HG02870 (cell line): Measurements from ENCODE around the gene HERC2.
"Not testable (repeated sequence)": the region's sequence is repeated elsewhere in the genome, so short reads cannot be mapped to it uniquely, and the experiment has no call there.

Experiments used
- ATAC-seq: cut with Tn5 transposase; IDR thresholded peaks from one replicate; pipeline ENCODE4 v1.9.1; 2021; ENCODE audit warnings: mild to moderate bottlenecking, moderate library complexity; ENCODE audit not compliant: unreplicated experiment

Gene HERC2

DNA sequence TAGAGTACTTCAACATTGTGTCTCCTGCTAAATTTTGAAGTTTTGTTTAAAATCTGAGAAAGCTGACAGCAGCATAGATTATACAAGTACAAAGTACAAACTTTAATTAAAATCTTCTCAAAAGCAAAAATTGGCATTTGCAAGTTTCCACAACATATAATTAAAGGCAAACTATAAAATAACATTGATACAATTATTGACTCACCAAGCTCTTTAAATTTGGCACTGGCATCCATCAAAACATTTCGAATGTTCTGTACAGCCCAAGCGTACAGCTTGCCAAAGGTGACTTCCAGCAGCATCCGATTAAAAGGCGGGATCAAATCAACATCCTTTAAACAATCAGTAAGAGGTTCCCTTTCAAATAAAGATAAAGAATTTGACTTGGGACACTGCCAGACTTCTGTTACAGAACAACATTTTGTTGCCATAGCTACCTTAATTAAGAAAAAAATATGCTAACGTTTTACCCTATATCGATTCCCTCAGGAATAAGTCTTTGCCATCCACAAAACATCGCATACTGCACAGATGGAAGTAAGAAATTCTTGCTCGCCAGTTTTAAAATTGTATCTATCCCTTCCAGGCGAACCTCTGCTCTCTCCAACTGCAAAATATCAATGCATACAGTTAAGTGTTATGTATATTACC is 92.9 kb downstream of the HERC2 start:
- ATAC-seq = not testable (repeated sequence)

DNA sequence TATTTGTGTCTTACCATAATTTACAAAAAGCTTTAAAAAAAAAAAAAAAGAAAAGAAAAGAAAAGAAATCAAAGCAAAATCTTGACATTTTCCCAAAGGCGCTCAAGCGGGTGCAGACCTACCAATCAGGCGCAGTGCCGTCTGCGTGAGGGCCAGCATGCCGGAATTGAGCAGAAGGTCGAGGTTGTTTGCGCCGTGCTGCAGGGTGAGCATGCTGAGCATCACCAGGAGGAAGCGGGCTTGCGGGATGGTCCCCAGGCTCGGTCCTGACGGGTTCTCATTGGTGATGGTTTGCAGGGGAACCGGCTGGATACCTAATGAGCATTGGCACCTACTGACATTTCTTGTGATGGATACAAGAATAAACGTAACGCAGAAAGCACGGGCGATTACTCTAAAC is 93.9 kb downstream of the HERC2 start:
- no peak for ATAC-seq

DNA sequence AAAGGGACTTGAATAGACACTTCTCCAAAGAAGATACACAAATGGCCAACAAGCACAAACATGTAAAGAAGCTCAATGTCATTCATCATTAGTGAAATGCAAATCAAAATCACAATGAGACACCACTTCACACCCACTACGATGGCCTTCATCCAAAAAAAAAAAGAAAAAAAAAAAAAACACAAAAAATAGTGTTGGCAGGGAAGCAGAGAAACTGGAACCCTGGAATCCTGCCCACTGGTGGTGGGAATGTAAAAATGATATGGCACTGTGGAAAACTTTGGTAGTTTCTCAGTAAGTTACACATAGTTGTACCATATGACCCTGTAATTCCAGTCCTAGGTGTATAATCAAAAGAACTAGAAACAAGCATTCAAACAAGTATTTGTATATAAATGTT is 94.7 kb downstream of the HERC2 start:
- not testable (repeated sequence) for ATAC-seq

GRCh38 chr15:28222612-28223011 is 99.4 kb downstream of the HERC2 start:
- ATAC-seq = not testable (repeated sequence)

- ATAC-seq = not testable (repeated sequence)
Measured at GRCh38 chr15:28221696-28222095, 100.3 kb downstream of the HERC2 start.

DNA sequence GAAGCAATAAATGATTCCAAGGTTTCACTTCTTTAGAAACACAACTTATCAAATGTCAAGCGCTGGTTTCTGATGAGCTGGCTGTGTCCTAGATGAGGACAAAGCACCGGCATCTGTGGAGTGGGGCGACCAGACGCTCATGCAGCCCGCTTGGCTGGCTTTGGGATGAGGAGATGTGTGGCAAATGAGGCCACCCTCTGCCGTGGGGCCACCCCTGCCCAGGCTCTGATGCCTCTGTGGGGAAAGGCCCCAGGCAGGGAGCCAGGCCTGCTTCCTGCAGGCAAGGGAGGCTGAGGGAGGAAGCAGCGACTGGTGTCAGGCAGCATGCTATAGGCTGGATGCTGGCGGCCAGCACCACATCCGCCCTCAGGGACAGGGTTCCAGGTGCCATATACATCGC is 102.9 kb downstream of the HERC2 start:
- no peak for ATAC-seq

DNA sequence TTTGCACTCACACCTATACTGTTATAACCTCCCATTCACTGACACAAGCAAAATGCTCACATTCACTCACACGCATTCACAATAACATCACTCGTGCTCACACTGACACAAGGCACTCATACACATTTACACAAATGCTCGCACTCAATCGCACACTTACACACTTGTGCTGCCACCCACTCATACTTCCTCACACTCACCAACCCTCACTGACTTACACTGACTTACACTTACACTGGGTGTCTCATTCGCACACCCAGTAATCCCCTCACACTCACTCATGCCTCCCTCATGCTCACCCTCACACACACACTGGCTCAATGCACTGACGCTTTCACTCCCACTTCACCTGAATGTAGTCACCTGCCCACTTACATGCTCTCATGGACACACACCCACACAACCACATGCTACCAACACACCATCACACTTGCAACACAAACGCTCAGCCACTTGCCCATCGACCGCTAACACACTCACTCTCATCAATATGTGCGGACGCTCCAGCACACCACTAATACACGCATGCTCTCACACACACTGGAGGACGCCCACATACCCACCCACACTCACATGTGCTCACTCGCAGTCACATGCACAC is 104.9 kb downstream of the HERC2 start:
- ATAC-seq = not testable (repeated sequence)

- not testable (repeated sequence) for ATAC-seq
Measured at GRCh38 chr15:28215521-28215920, 106.5 kb downstream of the HERC2 start.

- not testable (repeated sequence) for ATAC-seq
Measured at GRCh38 chr15:28214006-28214790, 107.8 kb downstream of the HERC2 start.

- not testable (repeated sequence) for ATAC-seq
Measured at GRCh38 chr15:28213393-28213792, 108.6 kb downstream of the HERC2 start.

- ATAC-seq = no peak
Measured at GRCh38 chr15:28208583-28208982, 113.4 kb downstream of the HERC2 start.

DNA sequence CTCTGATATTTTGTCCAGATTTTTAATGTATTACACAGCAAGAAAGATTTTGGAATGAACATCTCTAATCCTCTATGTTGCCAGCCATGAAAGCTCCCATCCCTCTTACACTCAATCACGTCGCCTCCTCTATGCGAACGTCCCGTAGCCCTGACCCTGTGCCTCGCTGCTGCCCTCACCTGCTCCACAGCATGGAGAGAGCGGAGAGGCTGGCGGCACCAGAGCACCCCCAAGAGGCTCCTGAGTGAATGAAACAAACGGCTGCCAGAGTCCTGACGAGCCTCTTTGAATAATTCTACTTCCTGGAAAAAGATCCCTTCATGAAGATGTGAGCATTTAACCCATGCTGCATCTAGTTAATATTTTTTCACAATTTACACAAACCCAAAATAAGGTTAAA is 116.3 kb downstream of the HERC2 start:
- ATAC-seq = not testable (repeated sequence)

DNA sequence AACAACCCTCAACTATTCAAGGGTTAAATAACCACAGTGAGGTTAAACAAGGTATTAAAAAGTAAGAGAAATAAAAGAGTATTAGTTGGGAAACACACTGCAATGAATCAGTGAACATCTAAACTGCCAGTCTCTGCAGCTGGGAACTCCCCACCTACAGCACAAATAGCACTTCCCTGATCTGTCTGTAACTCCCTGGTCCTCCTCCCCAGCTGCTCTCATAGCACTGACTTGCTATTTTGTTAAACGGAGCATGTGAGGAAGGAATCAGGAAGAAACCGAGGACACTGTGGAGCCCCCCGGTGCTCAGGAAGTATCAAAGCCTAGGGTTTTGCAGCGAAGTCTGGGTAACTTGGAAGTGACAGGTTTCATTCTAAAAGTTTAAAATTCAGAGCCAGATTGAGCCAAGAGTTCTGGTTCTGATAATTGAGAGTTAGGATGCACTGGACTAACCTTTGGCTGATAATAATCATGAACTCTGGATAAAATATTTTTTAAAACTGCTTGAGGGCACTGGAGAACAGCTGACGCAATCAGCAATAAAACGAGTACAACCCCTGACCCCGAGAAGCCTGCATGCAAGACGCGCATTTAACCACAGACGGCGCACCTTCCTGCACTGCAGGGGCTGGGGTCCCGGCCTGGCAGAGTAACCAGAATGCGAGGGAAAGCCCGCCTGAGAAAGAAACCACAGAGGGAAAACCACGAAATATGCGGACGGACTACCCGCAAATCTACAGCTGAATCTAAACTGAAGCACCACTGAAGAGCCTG is 118.7 kb downstream of the HERC2 start:
- ATAC-seq = peak; percentile 51

DNA sequence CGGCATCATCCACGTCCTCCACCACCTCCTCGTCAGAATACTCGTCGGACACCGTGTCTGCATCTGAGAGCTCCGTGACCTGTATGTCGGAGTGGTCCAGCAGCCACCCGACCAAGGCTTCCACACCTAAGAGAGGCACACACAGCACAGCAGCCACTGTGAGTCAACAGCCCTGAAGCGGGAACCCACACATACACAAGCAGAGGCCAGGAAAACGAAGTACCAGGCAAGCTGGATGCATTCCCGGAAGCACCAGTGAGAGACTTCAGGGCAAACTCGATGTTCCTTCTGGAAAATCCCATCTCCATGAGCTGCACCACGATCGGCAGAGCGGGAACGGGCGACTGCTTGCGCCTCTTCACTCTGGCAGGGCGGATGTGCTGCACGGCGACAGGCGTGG is 119.9 kb downstream of the HERC2 start:
- ATAC-seq = not testable (repeated sequence)

DNA sequence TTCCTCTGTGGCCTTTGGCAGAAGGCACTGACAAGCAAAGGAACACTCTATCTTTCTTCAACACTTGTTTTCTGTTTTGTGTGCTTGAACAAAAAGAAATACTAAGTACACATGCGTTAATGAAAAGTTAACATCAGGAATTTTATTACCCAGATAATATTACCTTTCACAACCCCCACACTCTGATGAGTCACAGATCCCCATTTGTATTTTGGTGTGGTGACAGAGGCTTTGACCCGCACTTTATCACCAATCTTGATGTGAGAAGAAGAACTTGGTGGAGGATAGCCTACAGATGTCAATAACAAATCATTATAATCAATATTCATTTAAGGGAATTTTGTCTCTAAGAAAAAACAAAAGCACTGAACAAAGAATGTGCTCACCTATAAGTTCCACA is 123.8 kb downstream of the HERC2 start:
- ATAC-seq = not testable (repeated sequence)

DNA sequence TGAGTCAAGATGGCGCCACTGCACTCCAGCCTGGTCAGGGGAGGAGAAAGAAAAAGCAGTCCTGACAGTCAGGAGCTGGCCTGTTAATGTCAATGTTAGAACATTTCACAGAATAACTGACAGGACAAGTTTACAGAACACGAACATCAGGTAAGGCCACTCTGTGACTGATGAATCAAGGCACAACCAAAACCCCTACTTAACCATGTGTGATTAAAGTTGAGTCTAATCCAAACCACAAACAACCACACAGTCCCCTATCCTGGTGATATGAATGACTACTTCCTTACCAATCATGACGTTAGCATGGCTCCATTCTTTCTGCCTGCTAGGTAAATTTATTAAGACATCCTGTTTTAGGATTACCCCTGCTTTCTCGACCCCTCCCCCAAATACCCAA is 124.3 kb downstream of the HERC2 start:
- not testable (repeated sequence) for ATAC-seq

DNA sequence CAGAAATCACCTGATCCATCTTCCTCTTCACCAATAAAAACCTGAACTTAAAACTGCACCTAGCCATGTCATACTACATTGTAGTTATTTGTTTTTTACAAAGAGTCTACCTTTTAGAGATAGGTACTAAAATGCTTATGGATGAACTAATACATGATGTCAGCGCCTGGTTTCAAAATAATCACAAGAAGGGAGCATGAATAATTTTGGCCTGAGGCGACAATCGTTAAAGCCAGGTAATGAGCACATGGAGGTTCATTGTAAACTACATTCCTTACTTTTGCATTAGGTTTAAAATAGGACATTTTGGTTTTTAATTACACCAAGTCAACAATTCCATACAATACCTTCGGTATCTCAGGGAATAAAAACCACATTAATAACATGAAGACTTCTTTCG is 125.4 kb downstream of the HERC2 start:
- not testable (repeated sequence) for ATAC-seq

GRCh38 chr15:28192772-28193171 is 129.2 kb downstream of the HERC2 start:
- no peak for ATAC-seq

DNA sequence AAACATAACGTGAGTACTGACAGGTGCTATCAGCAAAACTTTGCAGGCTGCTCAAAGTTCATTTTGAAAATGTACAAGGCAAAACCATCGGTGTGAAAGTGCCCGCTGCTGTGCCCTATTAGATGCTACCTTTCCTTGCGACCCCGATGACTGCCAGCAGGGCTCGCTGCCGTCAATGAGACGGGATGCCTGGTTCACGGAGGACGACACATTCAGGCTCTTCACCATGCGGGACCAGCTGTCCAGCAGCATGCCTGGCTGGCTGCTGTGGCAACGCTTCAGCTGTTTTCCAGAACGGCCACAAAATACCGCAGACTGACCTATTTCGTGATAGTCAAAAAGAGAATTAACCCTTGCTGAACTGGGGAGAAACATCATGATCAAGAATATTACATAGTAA is 130.1 kb downstream of the HERC2 start:
- ATAC-seq = no peak

DNA sequence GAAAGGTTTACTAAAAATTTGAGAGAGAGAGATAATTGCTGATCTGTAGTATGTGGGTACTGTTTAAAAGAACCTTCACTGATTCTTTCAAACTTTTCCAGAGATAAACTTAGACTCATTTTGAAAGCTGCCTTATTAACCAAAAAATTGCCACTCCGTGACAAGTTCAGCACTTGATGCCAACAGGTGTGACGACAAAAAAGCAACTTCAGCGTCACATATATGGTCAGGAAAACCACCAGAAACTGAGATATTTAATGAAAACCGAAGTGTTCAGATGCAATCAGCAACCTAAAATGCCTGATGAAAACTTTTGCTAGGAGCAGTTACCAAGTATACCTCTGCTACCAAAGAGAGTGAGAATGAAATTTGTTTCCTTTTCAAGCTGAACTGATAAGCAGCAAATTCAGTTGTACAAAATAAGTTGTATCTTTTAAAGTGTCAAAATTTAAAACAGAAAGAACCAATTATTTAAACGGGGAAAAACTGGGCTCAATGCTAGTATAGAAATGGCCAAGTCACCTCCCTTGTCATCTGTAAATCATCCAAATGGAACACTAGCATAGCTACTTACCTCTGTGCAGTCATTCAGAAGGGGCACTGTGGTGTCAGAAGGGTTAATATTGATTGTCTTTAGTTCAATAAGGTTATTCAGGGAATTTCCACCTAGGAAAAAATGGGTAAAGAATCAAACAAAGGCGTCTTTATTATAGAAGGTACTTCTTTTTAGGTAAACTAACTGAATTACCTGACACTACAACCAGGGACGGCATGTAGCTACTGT is 131.4 kb downstream of the HERC2 start:
- no peak for ATAC-seq
